HG02885 (cell line): ENCODE results near the gene FCSK.
A peak's percentile ranks its signal among the peaks of the same experiment; 100 is the strongest.
"Not testable (repeated sequence)": the region's sequence is repeated elsewhere in the genome, so short reads cannot be mapped to it uniquely, and the experiment has no call there.

ENCODE experiments used
- ATAC-seq: cut with Tn5 transposase; IDR thresholded peaks from one replicate; pipeline ENCODE4 v1.9.1; 2021; ENCODE audit warnings: mild to moderate bottlenecking; ENCODE audit not compliant: unreplicated experiment, poor library complexity

The FCSK gene

DNA sequence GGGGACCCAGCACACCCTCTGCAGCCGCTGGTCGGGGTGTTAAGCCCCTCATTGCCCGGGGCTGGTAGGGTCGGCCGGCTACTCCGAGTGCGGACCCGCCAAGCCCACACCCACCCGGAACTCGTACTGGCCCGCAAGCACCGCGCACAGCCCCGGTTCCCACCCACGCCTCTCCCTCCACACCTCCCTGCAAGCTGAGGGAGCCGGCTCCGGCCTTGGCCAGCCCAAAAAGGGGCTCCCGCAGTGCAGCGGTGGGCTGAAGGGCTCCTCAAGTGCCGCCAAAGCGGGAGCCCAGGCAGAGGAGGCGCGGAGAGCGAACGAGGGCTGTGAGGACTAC lies 3.4 kb upstream of the FCSK start:
- not testable (repeated sequence) for ATAC-seq

- ATAC-seq: no peak
These were observed 1.1 kb upstream of the FCSK start for GRCh38 chr16:70453117-70453891.

DNA sequence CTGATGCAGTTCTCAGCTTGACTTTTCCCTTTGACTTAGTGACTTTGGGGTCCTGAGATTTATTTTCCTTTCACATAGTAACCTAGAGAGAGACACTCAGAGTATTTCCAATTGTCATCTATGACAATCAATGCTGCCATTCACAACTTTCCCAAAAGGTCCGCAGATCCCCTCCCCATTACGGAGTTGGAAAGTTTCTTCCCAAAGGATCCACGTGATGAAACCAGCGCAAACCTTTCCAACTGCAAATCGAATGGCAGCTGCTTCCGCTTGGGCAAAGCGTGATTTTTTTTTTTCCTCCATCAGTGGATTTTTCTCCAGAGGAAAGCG lies 538 bp upstream of the FCSK start:
- ATAC-seq: peak; percentile 4

- ATAC-seq: no peak
These were observed 1.5 kb downstream of the FCSK start for GRCh38 chr16:70455910-70456309.

DNA sequence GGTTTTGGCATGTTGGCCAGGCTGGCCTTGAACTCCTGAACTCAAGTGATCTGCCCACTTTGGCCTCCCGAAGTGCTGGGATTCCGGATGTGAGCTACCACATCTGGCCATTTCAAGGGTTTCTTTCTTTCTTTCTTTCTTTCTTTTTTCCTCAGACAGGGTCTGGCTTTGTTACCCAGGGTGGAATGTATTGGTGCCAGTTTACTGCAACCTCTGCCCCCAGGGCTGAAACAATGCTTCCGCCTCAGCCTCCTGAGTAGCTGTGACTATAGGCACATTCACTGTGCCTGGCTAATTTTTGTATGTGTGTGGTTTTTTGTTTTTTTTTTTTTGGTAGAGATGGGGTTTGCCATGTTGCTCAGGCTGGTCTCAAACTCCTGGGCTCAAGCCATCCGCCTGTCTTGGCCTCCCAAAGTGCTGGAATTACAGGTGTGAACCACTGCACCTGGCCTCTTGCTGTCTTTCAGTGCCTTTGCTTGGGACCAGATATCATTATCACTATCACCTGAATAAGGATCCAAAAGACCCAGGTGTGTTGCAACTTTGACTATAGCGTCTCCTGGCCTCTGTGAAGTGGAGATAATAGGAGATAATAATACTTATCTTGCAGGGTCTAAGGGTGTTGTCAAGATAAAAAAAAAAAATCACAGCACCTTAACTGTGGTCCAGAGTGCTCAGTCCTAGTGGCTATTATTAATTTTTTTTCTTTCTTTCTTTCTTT lies 3.2 kb downstream of the FCSK start:
- ATAC-seq: no peak

- no peak for ATAC-seq
These were observed 6.4 kb downstream of the FCSK start for GRCh38 chr16:70460737-70461261.

GRCh38 chr16:70463235-70463634 lies 8.8 kb downstream of the FCSK start:
- ATAC-seq: no peak

DNA sequence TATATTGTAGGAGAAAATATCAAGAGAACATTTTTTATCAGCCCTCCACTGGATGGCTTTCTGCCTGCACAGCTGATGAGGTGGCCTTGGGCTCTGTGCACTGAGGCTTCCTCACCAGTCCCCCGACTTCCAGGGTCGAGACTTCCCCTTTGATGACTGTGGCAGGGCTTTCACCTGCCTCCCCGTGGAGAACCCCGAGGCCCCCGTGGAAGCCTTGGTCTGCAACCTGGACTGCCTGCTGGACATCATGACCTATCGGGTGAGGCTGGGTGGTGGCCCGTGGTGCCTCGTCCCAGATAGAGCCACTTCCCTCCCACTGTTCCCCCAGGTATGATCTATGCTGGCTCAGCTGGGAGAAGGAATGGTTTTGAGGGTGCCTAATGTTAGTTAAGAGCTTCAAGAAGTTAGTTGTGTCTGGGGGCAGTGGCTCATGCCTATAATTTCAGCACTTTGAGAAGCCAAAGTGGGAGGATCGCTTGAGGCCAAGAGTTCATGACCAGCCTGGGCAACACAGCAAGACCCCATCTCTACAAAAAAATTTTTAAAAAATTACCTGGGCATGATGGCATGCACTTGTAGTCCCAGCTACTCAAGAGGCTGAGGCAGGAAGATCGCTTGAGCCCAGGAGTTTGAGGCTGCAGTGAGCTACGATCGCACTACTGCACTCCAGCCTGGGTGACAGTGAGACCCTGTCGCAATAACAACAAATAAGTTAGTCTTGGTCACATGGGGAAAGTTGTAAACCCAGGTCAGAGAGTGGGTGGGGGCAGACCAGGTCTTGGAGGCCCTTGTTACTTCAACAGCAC lies 11.8 kb downstream of the FCSK start:
- ATAC-seq: no peak

DNA sequence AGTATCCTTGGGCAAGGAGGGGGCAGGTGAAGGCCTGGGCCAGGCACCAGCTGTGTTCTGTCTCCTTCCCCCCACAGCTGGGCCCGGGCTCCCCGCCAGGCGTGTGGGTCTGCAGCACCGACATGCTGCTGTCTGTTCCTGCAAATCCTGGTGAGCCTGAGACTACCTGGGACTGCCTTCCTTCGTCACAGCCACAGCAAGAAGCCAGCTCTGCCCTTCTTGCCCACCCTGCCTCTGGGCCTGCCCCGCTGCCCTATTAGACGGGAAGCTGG lies 12.3 kb downstream of the FCSK start:
- no peak for ATAC-seq

GRCh38 chr16:70467113-70467512 lies 12.7 kb downstream of the FCSK start:
- no peak for ATAC-seq

GRCh38 chr16:70467608-70468007 lies 13.2 kb downstream of the FCSK start:
- ATAC-seq: no peak

DNA sequence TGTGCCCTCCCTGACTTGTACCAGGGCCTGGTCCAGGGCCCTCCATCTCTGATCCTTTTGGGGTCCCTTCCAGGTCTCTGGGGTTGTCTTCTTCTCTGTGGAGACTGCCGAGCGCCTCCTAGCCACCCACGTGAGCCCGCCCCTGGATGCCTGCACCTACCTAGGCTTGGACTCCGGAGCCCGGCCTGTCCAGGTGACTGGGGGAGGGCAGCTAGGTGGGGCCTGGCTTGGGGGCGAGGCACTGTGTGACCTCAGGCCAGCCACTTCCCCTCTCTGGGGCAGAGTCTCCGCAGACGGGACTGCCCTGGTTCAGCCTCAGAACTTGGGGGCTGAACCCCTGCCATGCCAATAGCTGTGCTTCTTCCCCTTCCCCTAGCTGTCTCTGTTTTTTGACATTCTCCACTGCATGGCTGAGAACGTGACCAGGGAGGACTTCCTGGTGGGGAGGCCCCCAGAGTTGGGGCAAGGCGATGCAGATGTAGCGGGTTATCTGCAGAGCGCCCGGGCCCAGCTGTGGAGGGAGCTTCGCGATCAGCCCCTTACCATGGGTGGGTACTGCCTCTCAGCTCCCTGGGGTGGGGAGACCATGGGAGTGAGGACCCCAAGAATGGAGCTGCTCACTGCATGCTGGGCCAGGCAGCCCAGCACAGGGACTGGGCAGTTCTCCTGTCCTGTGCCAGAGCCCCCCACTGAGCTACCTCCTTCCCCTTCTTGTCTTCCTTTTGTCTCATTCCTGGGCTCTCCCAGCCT lies 14.6 kb downstream of the FCSK start:
- no peak for ATAC-seq

- no peak for ATAC-seq
These were observed 15.9 kb downstream of the FCSK start for GRCh38 chr16:70470141-70470926.

- ATAC-seq: no peak
These were observed 16.5 kb downstream of the FCSK start for GRCh38 chr16:70470927-70471341.

- ATAC-seq: no peak
These were observed 18.5 kb downstream of the FCSK start for GRCh38 chr16:70472786-70473433.

DNA sequence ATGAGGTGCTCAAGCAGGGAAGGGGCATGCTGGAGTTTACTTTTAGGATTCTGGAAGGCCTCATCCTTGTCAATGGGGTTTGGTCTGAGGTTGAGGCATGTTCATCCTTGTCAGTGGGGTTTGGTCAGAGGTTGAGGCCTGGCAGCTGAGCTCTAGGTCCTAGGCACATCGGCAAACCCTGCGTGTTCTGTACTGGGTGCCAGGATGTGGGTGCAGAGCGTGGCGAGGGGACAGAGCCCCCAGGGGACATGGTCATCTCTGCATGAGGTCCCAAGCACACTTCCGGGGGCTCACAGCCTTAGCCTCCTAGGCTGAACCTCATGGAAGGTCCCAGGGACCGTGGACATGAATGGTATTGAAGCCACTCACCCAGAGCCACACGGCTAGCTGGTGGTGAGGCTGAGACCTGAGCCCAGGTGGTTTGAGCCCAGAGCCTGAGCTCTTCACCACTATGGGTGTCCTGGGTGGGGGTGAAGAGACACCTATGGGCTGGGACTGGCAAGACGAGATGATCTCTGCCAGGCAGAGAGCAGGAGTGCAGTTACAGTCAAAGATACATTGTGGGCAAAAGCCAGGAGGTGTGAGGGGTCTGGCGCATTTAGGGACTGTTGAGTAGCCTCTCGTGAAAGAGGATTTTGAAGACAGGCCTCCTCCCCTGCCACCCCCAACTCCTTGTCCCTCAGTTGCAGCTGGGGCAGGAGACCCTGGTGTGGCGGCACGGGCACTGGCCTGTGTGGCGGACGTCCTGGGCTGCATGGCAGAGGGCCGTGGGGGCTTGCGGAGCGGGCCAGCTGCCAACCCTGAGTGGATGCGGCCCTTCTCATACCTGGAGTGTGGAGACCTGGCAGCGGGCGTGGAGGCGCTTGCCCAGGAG lies 19.3 kb downstream of the FCSK start:
- no peak for ATAC-seq

- ATAC-seq: no peak
These were observed 20.1 kb downstream of the FCSK start for GRCh38 chr16:70474320-70475053.
